NOMO-1 treated with dmso at 0.1 percent for 144 hours (cell line): ENCODE results near the gene COX4I2.

Source experiments
- DNase-seq: peaks from one replicate; lab custom pipeline; 2025; ENCODE audit not compliant: unreplicated experiment; lab: John Stamatoyannopoulos, UW

Gene COX4I2

GRCh38 chr20:31675828-31676608 is 38.3 kb downstream of the COX4I2 start:
- DNase-seq: no peak

GRCh38 chr20:31676609-31676989 is 38.9 kb downstream of the COX4I2 start:
- DNase-seq: no peak

- DNase-seq: no peak
Measured at GRCh38 chr20:31677553-31678260, 40.0 kb downstream of the COX4I2 start.

GRCh38 chr20:31678389-31679356 is 41.0 kb downstream of the COX4I2 start:
- no peak for DNase-seq

- no peak for DNase-seq
Measured at GRCh38 chr20:31679357-31680285, 41.9 kb downstream of the COX4I2 start.

- no peak for DNase-seq
Measured at GRCh38 chr20:31680286-31681127, 42.8 kb downstream of the COX4I2 start.

GRCh38 chr20:31681128-31681727 is 43.5 kb downstream of the COX4I2 start:
- no peak for DNase-seq

- DNase-seq: no peak
Measured at GRCh38 chr20:31681769-31682168, 44.1 kb downstream of the COX4I2 start.

- no peak for DNase-seq
Measured at GRCh38 chr20:31682352-31682751, 44.6 kb downstream of the COX4I2 start.

GRCh38 chr20:31682927-31683326 is 45.2 kb downstream of the COX4I2 start:
- DNase-seq: no peak

- DNase-seq: no peak
Measured at GRCh38 chr20:31684153-31685015, 46.7 kb downstream of the COX4I2 start.

GRCh38 chr20:31685853-31686643 is 48.3 kb downstream of the COX4I2 start:
- DNase-seq: no peak

GRCh38 chr20:31687777-31688176 is 50.1 kb downstream of the COX4I2 start:
- DNase-seq: no peak

GRCh38 chr20:31689141-31689540 is 51.4 kb downstream of the COX4I2 start:
- no peak for DNase-seq

GRCh38 chr20:31690124-31690666 is 52.5 kb downstream of the COX4I2 start:
- DNase-seq: no peak

- DNase-seq: no peak
Measured at GRCh38 chr20:31691646-31692275, 54.0 kb downstream of the COX4I2 start.
